ENCODE measurements around the gene HPGDS.
"Not testable (repeated sequence)": the region's sequence is repeated elsewhere in the genome, so short reads cannot be mapped to it uniquely, and the experiment has no call there.

Gene HPGDS

GRCh38 chr4:94338681-94339351, 3.8 kb downstream of the HPGDS start:
- no peak for DNase-seq (ENCODE audit: extremely low spot score)
- no peak for TF ChIP-seq L3MBTL2 (conservative IDR thresholded peaks at IDR 0.05)
- no peak for TF ChIP-seq FOXM1 (IDR thresholded peaks at IDR 0.05; ENCODE audit: borderline replicate concordance)
- TF ChIP-seq CTBP1 (IDR thresholded peaks at IDR 0.05; ENCODE audit: borderline replicate concordance): no peak
- no peak for TF ChIP-seq FOXA1 (IDR thresholded peaks at IDR 0.05)
- no peak for TF ChIP-seq ZNF384 (IDR thresholded peaks at IDR 0.05)
- POLR2A ChIA-PET: no interaction called here
- CTCF ChIA-PET: no interaction called here

- CTCF ChIA-PET; DNase-seq (ENCODE audit: extremely low spot score); POLR2A ChIA-PET: not testable (repeated sequence)
Observed at GRCh38 chr4:94336791-94337190, 5.8 kb downstream of the HPGDS start.

- ChIA-PET CTCF (no interaction called here), POLR2A (no interaction called here)
- no peak for DNase-seq (ENCODE audit: extremely low spot score)
- TF ChIP-seq PKNOX1 (IDR thresholded peaks at IDR 0.05) (no peak), L3MBTL2 (conservative IDR thresholded peaks at IDR 0.05) (no peak), ELF4 (IDR thresholded peaks at IDR 0.05) (no peak), FOXM1 (IDR thresholded peaks at IDR 0.05; ENCODE audit: borderline replicate concordance) (no peak), CTBP1 (IDR thresholded peaks at IDR 0.05; ENCODE audit: borderline replicate concordance) (no peak), FOXA1 (IDR thresholded peaks at IDR 0.05) (no peak), SUZ12 (IDR thresholded peaks at IDR 0.05) (no peak), SP1 (IDR thresholded peaks at IDR 0.05) (no peak), ARNT (IDR thresholded peaks at IDR 0.05) (no peak), TARDBP (IDR thresholded peaks at IDR 0.05) (no peak)
Observed at GRCh38 chr4:94336303-94336702, 6.3 kb downstream of the HPGDS start.

GRCh38 chr4:94334962-94335361, 7.7 kb downstream of the HPGDS start:
- POLR2A ChIA-PET: no interaction called here
- DNase-seq (ENCODE audit: extremely low spot score): no peak
- CTCF ChIA-PET: no interaction called here
- TF ChIP-seq HDGF (IDR thresholded peaks at IDR 0.05; ENCODE audit: borderline replicate concordance) (no peak), ARNT (IDR thresholded peaks at IDR 0.05) (no peak), ZNF384 (IDR thresholded peaks at IDR 0.05) (no peak), SP1 (IDR thresholded peaks at IDR 0.05) (no peak), FOXM1 (IDR thresholded peaks at IDR 0.05; ENCODE audit: borderline replicate concordance) (no peak), FOXA1 (IDR thresholded peaks at IDR 0.05) (no peak), ELF4 (IDR thresholded peaks at IDR 0.05) (no peak), TARDBP (IDR thresholded peaks at IDR 0.05) (no peak), LEF1 (IDR thresholded peaks at IDR 0.05; ENCODE audit: borderline replicate concordance) (no peak), BHLHE40 (IDR thresholded peaks at IDR 0.05; ENCODE audit: borderline replicate concordance) (no peak), NFRKB (IDR thresholded peaks at IDR 0.05) (no peak), SUZ12 (IDR thresholded peaks at IDR 0.05) (no peak), PKNOX1 (IDR thresholded peaks at IDR 0.05) (no peak), L3MBTL2 (conservative IDR thresholded peaks at IDR 0.05) (no peak), FOXK2 (IDR thresholded peaks at IDR 0.05) (no peak)

GRCh38 chr4:94334476-94334875, 8.2 kb downstream of the HPGDS start:
- ChIA-PET CTCF (interaction anchor here (1.2 kb wide), 1 partner anchor 73 kb away, joined by 7 read pairs; no protein-coding TSS in a partner anchor), POLR2A (no interaction called here)
- DNase-seq (ENCODE audit: extremely low spot score): no peak
- TF ChIP-seq PKNOX1 (IDR thresholded peaks at IDR 0.05) (no peak), ZNF384 (IDR thresholded peaks at IDR 0.05) (no peak), CTBP1 (IDR thresholded peaks at IDR 0.05; ENCODE audit: borderline replicate concordance) (no peak), SUZ12 (IDR thresholded peaks at IDR 0.05) (no peak), NFRKB (IDR thresholded peaks at IDR 0.05) (no peak), ELF4 (IDR thresholded peaks at IDR 0.05) (no peak), FOXM1 (IDR thresholded peaks at IDR 0.05; ENCODE audit: borderline replicate concordance) (no peak), FOXA1 (IDR thresholded peaks at IDR 0.05) (no peak), ARNT (IDR thresholded peaks at IDR 0.05) (no peak), FOXK2 (IDR thresholded peaks at IDR 0.05) (no peak), TARDBP (IDR thresholded peaks at IDR 0.05) (no peak), L3MBTL2 (conservative IDR thresholded peaks at IDR 0.05) (no peak), HDGF (IDR thresholded peaks at IDR 0.05; ENCODE audit: borderline replicate concordance) (no peak), BHLHE40 (IDR thresholded peaks at IDR 0.05; ENCODE audit: borderline replicate concordance) (no peak)

GRCh38 chr4:94333866-94334265, 8.8 kb downstream of the HPGDS start:
- POLR2A ChIA-PET: no interaction called here
- CTCF ChIA-PET: interaction anchor here (1.2 kb wide), 1 partner anchor 73 kb away, joined by 7 read pairs; no protein-coding TSS in a partner anchor
- TF ChIP-seq ARNT (IDR thresholded peaks at IDR 0.05) (no peak), L3MBTL2 (conservative IDR thresholded peaks at IDR 0.05) (no peak), CTBP1 (IDR thresholded peaks at IDR 0.05; ENCODE audit: borderline replicate concordance) (no peak), NFRKB (IDR thresholded peaks at IDR 0.05) (no peak), FOXM1 (IDR thresholded peaks at IDR 0.05; ENCODE audit: borderline replicate concordance) (no peak), ELF4 (IDR thresholded peaks at IDR 0.05) (no peak), SP1 (IDR thresholded peaks at IDR 0.05) (no peak), FOXK2 (IDR thresholded peaks at IDR 0.05) (no peak), SUZ12 (IDR thresholded peaks at IDR 0.05) (no peak), PKNOX1 (IDR thresholded peaks at IDR 0.05) (no peak), BHLHE40 (IDR thresholded peaks at IDR 0.05; ENCODE audit: borderline replicate concordance) (no peak), ZNF384 (IDR thresholded peaks at IDR 0.05) (no peak), FOXA1 (IDR thresholded peaks at IDR 0.05) (no peak), HDGF (IDR thresholded peaks at IDR 0.05; ENCODE audit: borderline replicate concordance) (no peak), LEF1 (IDR thresholded peaks at IDR 0.05; ENCODE audit: borderline replicate concordance) (no peak), TARDBP (IDR thresholded peaks at IDR 0.05) (no peak)
- no peak for DNase-seq (ENCODE audit: extremely low spot score)
